ENCODE results near the gene BRD4.

The BRD4 gene

DNA sequence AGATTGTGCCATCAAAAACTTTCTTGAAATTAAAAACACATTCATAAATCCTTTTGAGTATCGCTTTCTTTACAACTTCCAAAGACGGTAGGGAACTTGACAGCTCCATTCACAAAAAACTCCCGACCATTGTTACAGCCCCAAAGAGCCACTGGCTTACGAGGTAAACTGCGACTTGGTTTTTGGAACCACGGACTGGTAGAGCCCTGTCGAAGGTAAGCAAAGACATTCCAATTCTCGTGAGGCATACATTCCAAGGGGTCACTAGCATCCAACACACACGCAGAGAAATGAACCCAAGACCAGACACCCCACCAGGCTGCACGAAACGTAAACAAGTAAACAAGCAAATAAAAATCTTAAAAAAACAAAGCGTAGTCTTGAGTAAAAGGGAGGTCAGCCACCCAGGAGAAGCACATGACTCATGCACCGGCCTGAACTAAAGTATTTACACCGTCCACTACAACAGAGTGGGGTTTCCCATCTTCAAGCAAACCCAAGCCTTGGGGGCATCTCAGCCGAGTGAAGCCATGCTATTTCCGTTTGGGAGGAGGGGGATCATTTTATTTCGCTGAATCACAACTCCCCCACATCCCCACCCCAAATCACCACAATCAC is 1.4 kb downstream of the BRD4 start (continued):
- peak; percentile 82 for TF ChIP-seq PRDM10 (tag by site-specific recombination; IDR thresholded peaks at IDR 0.05)
- TF ChIP-seq OVOL3 (tag by site-specific recombination; IDR thresholded peaks at IDR 0.05): no peak
- TF ChIP-seq ZBTB21 (tag by site-specific recombination; IDR thresholded peaks at IDR 0.05): 0 out of 2 replicates have a peak, but pooled peaks have one; percentile 14
- peak; percentile 14; the same call in 1 of the 2 replicates for TF ChIP-seq ZNF692 (tag by site-specific recombination; IDR thresholded peaks at IDR 0.05)
- TF ChIP-seq GLIS2 (tag by site-specific recombination; IDR thresholded peaks at IDR 0.05): peak; percentile 39; the same call in 1 of the 2 replicates

DNA sequence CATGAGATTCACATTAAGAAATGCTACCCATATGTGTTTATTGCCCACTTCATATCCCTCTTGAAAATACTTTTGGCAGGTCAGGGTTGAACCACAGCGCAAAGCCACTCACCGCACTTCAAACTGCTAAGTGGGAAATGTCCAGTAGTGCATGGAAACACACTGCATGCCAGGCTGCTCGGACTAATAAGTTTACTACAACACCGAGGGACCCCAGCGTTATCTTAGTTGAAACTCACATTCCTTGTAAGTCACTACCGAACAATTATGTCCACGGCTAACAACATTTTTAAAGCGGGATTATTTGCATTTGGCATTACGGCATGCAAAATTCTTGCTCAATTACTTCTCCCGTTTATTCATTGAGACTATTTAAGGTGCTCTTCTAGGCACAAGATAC is 4.0 kb downstream of the BRD4 start:
- TF ChIP-seq, protein P1, sequence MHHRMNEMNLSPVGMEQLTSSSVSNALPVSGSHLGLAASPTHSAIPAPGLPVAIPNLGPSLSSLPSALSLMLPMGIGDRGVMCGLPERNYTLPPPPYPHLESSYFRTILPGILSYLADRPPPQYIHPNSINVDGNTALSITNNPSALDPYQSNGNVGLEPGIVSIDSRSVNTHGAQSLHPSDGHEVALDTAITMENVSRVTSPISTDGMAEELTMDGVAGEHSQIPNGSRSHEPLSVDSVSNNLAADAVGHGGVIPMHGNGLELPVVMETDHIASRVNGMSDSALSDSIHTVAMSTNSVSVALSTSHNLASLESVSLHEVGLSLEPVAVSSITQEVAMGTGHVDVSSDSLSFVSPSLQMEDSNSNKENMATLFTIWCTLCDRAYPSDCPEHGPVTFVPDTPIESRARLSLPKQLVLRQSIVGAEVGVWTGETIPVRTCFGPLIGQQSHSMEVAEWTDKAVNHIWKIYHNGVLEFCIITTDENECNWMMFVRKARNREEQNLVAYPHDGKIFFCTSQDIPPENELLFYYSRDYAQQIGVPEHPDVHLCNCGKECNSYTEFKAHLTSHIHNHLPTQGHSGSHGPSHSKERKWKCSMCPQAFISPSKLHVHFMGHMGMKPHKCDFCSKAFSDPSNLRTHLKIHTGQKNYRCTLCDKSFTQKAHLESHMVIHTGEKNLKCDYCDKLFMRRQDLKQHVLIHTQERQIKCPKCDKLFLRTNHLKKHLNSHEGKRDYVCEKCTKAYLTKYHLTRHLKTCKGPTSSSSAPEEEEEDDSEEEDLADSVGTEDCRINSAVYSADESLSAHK (tag by site-specific recombination; IDR thresholded peaks at IDR 0.05): peak; percentile 86
- TF ChIP-seq, protein P2, sequence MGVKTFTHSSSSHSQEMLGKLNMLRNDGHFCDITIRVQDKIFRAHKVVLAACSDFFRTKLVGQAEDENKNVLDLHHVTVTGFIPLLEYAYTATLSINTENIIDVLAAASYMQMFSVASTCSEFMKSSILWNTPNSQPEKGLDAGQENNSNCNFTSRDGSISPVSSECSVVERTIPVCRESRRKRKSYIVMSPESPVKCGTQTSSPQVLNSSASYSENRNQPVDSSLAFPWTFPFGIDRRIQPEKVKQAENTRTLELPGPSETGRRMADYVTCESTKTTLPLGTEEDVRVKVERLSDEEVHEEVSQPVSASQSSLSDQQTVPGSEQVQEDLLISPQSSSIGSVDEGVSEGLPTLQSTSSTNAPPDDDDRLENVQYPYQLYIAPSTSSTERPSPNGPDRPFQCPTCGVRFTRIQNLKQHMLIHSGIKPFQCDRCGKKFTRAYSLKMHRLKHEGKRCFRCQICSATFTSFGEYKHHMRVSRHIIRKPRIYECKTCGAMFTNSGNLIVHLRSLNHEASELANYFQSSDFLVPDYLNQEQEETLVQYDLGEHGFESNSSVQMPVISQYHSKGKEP (tag by site-specific recombination; IDR thresholded peaks at IDR 0.05): 0 out of 2 replicates have a peak, but pooled peaks have one; percentile 58
- TF ChIP-seq ZEB2 (tag by site-specific recombination; IDR thresholded peaks at IDR 0.05) (0 out of 2 replicates have a peak, but pooled peaks have one; percentile 6), ZNF223 (tag by site-specific recombination; IDR thresholded peaks at IDR 0.05) (no peak), OSR2 (tag by site-specific recombination; IDR thresholded peaks at IDR 0.05) (peak; percentile 48; the same call in 1 of the 2 replicates)
- Histone ChIP-seq H3K4me1 (ENCODE audit: control insufficient read depth, insufficient read depth, low read length) (peaks cover 43% of the 10 kb centered on the region), H3K27ac (ENCODE audit: extremely low read depth, low read depth, low read length) (no peak overlapping the region), H3K4me3 (ENCODE audit: low read depth, low read length) (no peak overlapping the region), H3K36me3 (ENCODE audit: control insufficient read depth in 2 of 2, insufficient read depth in 1 of 2, low read length in 2 of 2) (no peaks in the 10 kb centered on the region), H3K9me3 (ENCODE audit: control insufficient read depth, insufficient read depth, low read depth, low read length) (no peaks in the 10 kb centered on the region)
- ChIA-PET POLR2A (no interaction called here), CTCF (interaction anchor here (1.0 kb wide), 1 partner anchor 24 kb away, joined by 4 read pairs; no protein-coding TSS in a partner anchor)

DNA sequence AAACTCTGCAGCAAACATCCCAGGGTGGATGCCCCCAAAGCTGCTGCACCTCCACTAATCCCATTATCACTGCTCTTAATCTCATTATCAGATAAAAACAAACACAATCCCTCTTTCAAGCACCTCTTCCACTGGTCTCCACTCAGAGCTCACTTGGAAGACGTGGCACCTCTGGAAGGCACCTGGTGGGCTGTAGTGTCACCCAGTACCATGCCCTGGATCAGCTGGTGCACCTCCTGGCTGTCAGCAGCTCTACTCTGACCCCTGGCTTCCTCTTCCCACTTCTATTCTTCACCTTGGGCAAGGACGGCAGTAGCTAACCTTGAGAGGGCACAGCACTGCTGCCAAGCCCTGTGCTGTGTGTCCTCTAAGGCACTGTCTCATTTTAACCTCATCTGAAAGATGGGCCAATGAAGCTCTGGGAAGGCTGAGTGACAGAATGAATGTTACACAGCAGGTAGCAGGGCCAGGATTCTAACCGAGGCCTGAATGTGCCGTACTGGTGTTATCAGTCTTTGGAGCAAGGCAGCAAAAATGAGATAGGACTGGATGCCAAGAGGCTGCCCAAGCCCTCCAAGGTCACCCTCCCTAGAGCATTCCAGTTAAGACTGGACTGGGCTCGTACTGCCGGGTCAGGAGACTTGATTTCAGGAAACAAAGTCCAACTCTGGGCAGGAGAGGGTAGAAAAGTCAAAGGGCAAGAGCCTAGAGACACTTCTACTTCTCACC is 7.4 kb downstream of the BRD4 start:
- Histone ChIP-seq H3K4me1 (ENCODE audit: control insufficient read depth, insufficient read depth, low read length) (peaks cover 54% of the 10 kb centered on the region), H3K27ac (ENCODE audit: extremely low read depth, low read depth, low read length) (no peak overlapping the region), H3K4me3 (ENCODE audit: low read depth, low read length) (no peak overlapping the region), H3K36me3 (ENCODE audit: control insufficient read depth in 2 of 2, insufficient read depth in 1 of 2, low read length in 2 of 2) (no peaks in the 10 kb centered on the region), H3K9me3 (ENCODE audit: control insufficient read depth, insufficient read depth, low read depth, low read length) (no peaks in the 10 kb centered on the region)
- TF ChIP-seq GLI4 (tag by site-specific recombination; IDR thresholded peaks at IDR 0.05): no peak
- no peak for TF ChIP-seq ZNF121 (tag by site-specific recombination; IDR thresholded peaks at IDR 0.05)
- no peak for TF ChIP-seq SP7 (tag by site-specific recombination; IDR thresholded peaks at IDR 0.05)
- TF ChIP-seq ZFP3 (tag by site-specific recombination; IDR thresholded peaks at IDR 0.05; ENCODE audit: low read depth): no peak
- peak; percentile 37; the same call in 1 of the 2 replicates for TF ChIP-seq ZNF394 (tag by site-specific recombination; IDR thresholded peaks at IDR 0.05; ENCODE audit: borderline replicate concordance)
- 0 out of 2 replicates have a peak, but pooled peaks have one; percentile 14 for TF ChIP-seq GLIS1 (tag by site-specific recombination; IDR thresholded peaks at IDR 0.05)
- TF ChIP-seq ZNF664 (tag by site-specific recombination; IDR thresholded peaks at IDR 0.05): 0 out of 2 replicates have a peak, but pooled peaks have one; percentile 59
- TF ChIP-seq ZIC2 (tag by site-specific recombination; IDR thresholded peaks at IDR 0.05): 0 out of 2 replicates have a peak, but pooled peaks have one; percentile 27
- ChIA-PET POLR2A (interaction anchor here (0.7 kb wide), 1 partner anchor 7 kb away, joined by 4 read pairs; no protein-coding TSS in a partner anchor), CTCF (no interaction called here)

Data from HEK293 (cell line).